Testis (tissue), 5 donors: ENCODE results near the gene RSPO3. TPM values are rescaled to one million over a fixed set of nuclear protein-coding genes. Genes with fewer than 3 reads are reported as not detected.

Experiments used
- DNase-seq: peaks from one replicate; pipeline ENCODE4 v3.0.0-alpha.2; 2019
- H3K27ac ChIP-seq, 2 donors: fragments of 200-600 bp; sonication (generic); one replicate each; pipeline ENCODE4 v1.5.1; 2019
- H3K27me3 ChIP-seq: fragments of 200-600 bp; sonication (generic); one replicate; pipeline ENCODE4 v1.5.1; 2019
- H3K36me3 ChIP-seq: fragments of 200-600 bp; sonication (generic); one replicate; pipeline ENCODE4 v1.5.1; 2017; ENCODE audit warnings: low read depth; ENCODE audit errors: missing control alignments
- H3K4me1 ChIP-seq: fragments of 200-600 bp; sonication (generic); one replicate; pipeline ENCODE4 v1.5.1; 2019
- H3K4me3 ChIP-seq, 2 donors: fragments of 200-600 bp; sonication (generic); one replicate each; pipeline ENCODE4 v1.5.1; 2017 to 2019
- H3K9me3 ChIP-seq: fragments of 200-600 bp; sonication (generic); one replicate; pipeline ENCODE4 v1.5.1; 2017
- POLR2A ChIP-seq: fragments of 450-650 bp; IDR thresholded peaks from one replicate; pipeline ENCODE4 v1.6.1; 2017; ENCODE audit warnings: antibody characterized with exemption, mild to moderate bottlenecking, moderate library complexity
- WGBS, 2 donors: methylation state at CpG; one replicate each; pipeline ENCODE4 v1.1.5; 2018; 5-methylcytosine and 5-hydroxymethylcytosine counted together
- intact Hi-C: fragments of 100-400 bp; cut with DNase I; formaldehyde crosslinking; loops from one replicate; pipeline ENCODE4 v1.15.1; 2023; ENCODE audit warnings: low total_unique reads
- long read RNA-seq, 2 donors: transcript quantifications; one replicate each; lab custom pipeline, GENCODE V29; 2026
- polyA plus RNA-seq: library from polyadenylated mRNA; stranded (reverse); fragments of 350-450 nt; fragmentation: Illumina TruSeq; extraction: RNeasy Lipid Tissue Mini Kit (QIAGEN cat#74804); gene quantifications from one replicate; pipeline ENCODE4 v1.2.3, GENCODE V29; 2014; ENCODE audit warnings: low read depth, low replicate concordance; ENCODE audit not compliant: insufficient read depth
- total RNA-seq, 2 donors: library from RNA; depleted of rRNA; stranded (reverse); fragments of >200 nt; gene quantifications; one replicate each; pipeline ENCODE4 v1.2.3, GENCODE V29; 2016
- TF ChIP-seq, protein P1 (sequence below), 3 experiments: fragments of 450-650 bp in 2 of 3; fragments of 200-600 bp in 1 of 3; sonication (generic) in 1 of 3; IDR thresholded peaks; one replicate each; pipeline ENCODE4 v1.5.1; 2016 to 2019; ENCODE audit warnings: antibody characterized with exemption in 3 of 3, mild to moderate bottlenecking in 2 of 3, moderate library complexity in 1 of 3

RSPO3 gene, protein sequence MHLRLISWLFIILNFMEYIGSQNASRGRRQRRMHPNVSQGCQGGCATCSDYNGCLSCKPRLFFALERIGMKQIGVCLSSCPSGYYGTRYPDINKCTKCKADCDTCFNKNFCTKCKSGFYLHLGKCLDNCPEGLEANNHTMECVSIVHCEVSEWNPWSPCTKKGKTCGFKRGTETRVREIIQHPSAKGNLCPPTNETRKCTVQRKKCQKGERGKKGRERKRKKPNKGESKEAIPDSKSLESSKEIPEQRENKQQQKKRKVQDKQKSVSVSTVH
- total RNA-seq (1 to 10 TPM in 1 of 2 donors, under 1 TPM in 1; 0.06 to 1.5 TPM), polyA plus RNA-seq (6.6 TPM)
- long read RNA-seq, donor 1, transcript RSPO3-201 (5 exons, 2,697 nt), result major isoform, 8 of 8 reads
- long read RNA-seq, donor 1, partial matches to known transcripts, result 0 of 8 reads
- long read RNA-seq, donor 1, other reads (novel, unspliced or antisense), result 0 of 8 reads
- long read RNA-seq, donor 2, transcript RSPO3-201 (5 exons, 2,697 nt), result major isoform, 7 of 7 reads
- long read RNA-seq, donor 2, partial matches to known transcripts, result 0 of 7 reads
- long read RNA-seq, donor 2, other reads (novel, unspliced or antisense), result 0 of 7 reads

DNA sequence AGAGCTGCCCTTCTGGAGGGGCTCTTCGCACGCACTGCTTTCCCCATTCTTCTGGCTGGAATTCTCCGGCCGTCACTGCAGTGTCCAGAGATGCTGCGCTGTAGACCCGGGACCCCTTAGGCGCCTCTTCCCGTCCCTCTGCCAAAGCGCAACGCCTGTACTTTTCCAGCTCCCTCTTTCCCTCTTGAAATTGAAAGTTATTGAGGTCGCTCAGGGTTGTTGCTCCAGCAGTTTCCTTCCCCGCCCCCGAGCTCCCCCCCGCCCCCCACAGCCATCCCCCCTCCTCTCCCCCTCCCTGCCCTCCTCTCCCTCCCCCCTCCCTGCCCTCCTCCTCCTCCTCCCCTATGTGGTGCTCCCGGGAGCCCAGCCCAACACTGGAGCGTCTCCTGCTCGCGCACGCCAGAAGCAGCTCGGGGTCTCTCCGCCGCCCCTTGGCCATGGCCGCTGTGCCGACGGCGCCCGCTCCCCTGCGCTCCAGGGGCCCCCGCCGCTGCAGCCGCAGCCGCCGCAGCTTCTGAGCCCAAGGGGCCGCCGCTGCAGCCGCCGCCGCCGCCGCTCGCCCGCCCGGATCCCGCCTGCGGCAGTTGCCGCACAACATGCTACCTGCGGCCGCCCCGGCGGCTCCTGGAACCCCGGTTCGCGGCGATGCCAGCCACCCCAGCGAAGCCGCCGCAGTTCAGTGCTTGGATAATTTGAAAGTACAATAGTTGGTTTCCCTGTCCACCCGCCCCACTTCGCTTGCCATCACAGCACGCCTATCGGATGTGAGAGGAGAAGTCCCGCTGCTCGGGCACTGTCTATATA is at the start of gene RSPO3:
TSS of gene RSPO3 (plus strand) at position 374 of the 804 bp plus-strand sequence. CDS start 522 bp downstream, outside the sequence.
- intact Hi-C loops, result no loop called here
- Histone ChIP-seq H3K9me3 (no peaks in the 10 kb centered on the region), H3K4me1 (peaks cover 16% of the 10 kb centered on the region), H3K27me3 (no peaks in the 10 kb centered on the region), H3K27ac (peak within 1 kb of the TSS in 1 of 2 donors; percentile 24), H3K4me3 (peak within 1 kb of the TSS; percentile 51 to 55), H3K36me3 (no peaks in the 10 kb centered on the region)
- 0 to 1% methylated on average over 19 to 42 of the region's 63 CpGs for WGBS, 2 donors
- DNase-seq, result peak; percentile 36
- TF ChIP-seq POLR2A, result no peak
- TF ChIP-seq, protein P1, sequence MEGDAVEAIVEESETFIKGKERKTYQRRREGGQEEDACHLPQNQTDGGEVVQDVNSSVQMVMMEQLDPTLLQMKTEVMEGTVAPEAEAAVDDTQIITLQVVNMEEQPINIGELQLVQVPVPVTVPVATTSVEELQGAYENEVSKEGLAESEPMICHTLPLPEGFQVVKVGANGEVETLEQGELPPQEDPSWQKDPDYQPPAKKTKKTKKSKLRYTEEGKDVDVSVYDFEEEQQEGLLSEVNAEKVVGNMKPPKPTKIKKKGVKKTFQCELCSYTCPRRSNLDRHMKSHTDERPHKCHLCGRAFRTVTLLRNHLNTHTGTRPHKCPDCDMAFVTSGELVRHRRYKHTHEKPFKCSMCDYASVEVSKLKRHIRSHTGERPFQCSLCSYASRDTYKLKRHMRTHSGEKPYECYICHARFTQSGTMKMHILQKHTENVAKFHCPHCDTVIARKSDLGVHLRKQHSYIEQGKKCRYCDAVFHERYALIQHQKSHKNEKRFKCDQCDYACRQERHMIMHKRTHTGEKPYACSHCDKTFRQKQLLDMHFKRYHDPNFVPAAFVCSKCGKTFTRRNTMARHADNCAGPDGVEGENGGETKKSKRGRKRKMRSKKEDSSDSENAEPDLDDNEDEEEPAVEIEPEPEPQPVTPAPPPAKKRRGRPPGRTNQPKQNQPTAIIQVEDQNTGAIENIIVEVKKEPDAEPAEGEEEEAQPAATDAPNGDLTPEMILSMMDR (IDR thresholded peaks at IDR 0.05), result no peak

DNA sequence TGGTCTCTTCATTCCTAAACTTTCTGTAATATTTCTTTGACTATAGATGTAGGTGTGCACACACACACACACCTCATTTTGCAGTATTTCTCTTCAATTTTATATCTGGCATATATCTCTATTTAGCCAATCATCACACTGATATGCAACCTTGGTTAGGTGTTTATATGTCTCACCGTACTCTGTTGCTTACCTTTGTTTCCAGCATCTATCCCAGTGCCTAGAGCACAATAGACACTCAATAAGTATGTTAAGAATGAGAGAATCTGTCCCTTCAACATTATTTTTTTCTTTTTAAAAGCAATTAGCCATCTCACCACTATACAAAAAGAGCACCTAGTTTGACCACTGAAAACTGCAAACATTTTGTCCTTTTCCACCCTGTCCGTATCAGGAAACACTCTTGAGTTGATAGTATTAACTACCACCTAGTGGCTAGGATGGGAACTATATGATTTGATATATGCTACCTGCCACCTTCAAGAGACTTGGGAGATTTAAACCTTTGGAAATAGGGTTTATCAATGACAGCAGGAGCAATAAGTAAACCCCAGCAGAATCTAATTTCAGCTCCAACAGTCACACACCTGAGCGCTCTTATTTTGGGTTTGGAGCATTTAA is 48.7 kb upstream of the RSPO3 start:
- Histone ChIP-seq H3K9me3 (no peaks in the 10 kb centered on the region), H3K27ac (no peak overlapping the region), H3K27me3 (no peaks in the 10 kb centered on the region), H3K36me3 (no peaks in the 10 kb centered on the region), H3K4me1 (no peaks in the 10 kb centered on the region), H3K4me3 (no peak overlapping the region)
- no peak for DNase-seq
- TF ChIP-seq, protein P1 (IDR thresholded peaks at IDR 0.05), result peak; percentile 11 to 61 (median 37)
- TF ChIP-seq POLR2A, result no peak
- WGBS, 2 donors, result 67 to 71% methylated on average over 3 of the region's 3 CpGs
- intact Hi-C loops, result no loop called here

DNA sequence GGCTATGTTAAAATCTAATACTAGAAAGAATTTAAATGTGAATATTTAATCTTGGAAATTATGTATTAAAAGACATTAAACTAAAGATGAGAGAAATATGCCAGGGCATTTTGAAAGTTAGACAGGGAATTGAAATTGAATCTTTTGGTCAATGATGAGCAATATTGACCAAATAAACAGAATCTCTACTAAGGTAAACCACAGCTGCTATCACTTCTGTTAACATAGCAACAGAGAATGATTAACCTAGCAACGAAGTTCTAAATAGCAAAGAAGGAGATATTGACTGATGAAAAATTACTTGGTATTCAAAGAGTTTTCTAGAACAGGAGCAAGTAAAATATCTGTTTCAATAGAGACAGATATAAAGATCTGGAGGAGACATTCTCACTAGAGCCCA is 45.2 kb upstream of the RSPO3 start:
- H3K36me3 ChIP-seq, result no peaks in the 10 kb centered on the region
- no peaks in the 10 kb centered on the region for H3K9me3 ChIP-seq
- no peaks in the 10 kb centered on the region for H3K27me3 ChIP-seq
- H3K27ac ChIP-seq, result no peak overlapping the region
- no peaks in the 10 kb centered on the region for H3K4me1 ChIP-seq
- no peak overlapping the region for H3K4me3 ChIP-seq
- intact Hi-C loops, result no loop called here
- WGBS, 2 donors, result 82 to 88% methylated on average over 1 of the region's 1 CpG
- no peak for DNase-seq
- TF ChIP-seq POLR2A, result no peak
- TF ChIP-seq, protein P1 (IDR thresholded peaks at IDR 0.05), result no peak

DNA sequence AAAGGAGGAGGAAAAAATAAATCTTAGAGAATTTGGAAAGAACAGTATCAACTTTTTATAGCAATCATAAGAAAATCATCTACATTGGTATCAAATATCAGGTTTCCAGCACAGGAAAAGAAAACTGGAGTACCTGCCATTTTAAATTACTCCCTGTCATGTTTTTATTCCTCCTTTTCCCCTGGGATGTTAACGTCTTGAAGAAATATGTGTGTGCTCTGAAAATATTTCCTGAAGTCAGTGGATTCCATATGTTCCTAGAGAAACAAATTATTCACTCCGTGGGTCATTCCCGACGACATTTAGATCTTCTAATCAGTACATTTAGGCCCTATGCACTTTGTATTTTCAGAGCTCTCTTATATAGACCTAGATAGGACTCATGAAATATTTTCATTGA is 42.0 kb upstream of the RSPO3 start:
- WGBS, 2 donors, result 43 to 51% methylated on average over 4 of the region's 4 CpGs

More for the DNA sequence above, 42.0 kb upstream of the RSPO3 start:
- no peak for DNase-seq
- H3K36me3 ChIP-seq, result no peaks in the 10 kb centered on the region
- intact Hi-C loops, result no loop called here
- no peak overlapping the region for H3K27ac ChIP-seq
- no peaks in the 10 kb centered on the region for H3K4me1 ChIP-seq
- H3K27me3 ChIP-seq, result no peaks in the 10 kb centered on the region
- TF ChIP-seq, protein P1 (IDR thresholded peaks at IDR 0.05), result no peak
- no peak for TF ChIP-seq POLR2A
- H3K4me3 ChIP-seq, result no peak overlapping the region
- no peaks in the 10 kb centered on the region for H3K9me3 ChIP-seq
